Activated T-cell treated with anti-CD3 and anti-CD28 coated beads, Interleukin-2, amount 50 U/mL, for 4 hours (primary cell): ENCODE data around the gene PLIN4. TPM values are rescaled to one million over a fixed set of nuclear protein-coding genes. Genes with fewer than 3 reads are reported as not detected.

ENCODE experiments used
- ATAC-seq, 2 donors: fragments of 200-7000 bp; cut with Tn5 transposase; one replicate each; pipeline ENCODE4 v1.10.0; 2021
- DNase-seq: peaks from one replicate; pipeline ENCODE4 v3.0.0-alpha.2; 2020
- H3K27me3 Mint-ChIP-seq: one replicate; pipeline ENCODE4 v1.8.0; 2021; ENCODE audit warnings: low read depth, mixed read lengths
- H3K36me3 Mint-ChIP-seq: one replicate; pipeline ENCODE4 v1.8.0; 2022; ENCODE audit warnings: mixed read lengths; ENCODE audit not compliant: insufficient read depth
- H3K4me1 Mint-ChIP-seq: one replicate; pipeline ENCODE4 v1.8.0; 2021; ENCODE audit warnings: low read depth, mixed read lengths
- H3K4me3 Mint-ChIP-seq: one replicate; pipeline ENCODE4 v1.8.0; 2021; ENCODE audit warnings: mild to moderate bottlenecking, moderate library complexity, mixed read lengths
- H3K9me3 Mint-ChIP-seq: one replicate; pipeline ENCODE4 v1.8.0; 2021; ENCODE audit warnings: mixed read lengths
- total RNA-seq, 3 donors: library from RNA; stranded (reverse); gene quantifications; one replicate each; pipeline ENCODE4 v1.2.1, GENCODE V29; 2021

The PLIN4 gene
- total RNA-seq, 3 donors from 2014 or later, result 0.03 TPM; not detected in 2

- H3K36me3 Mint-ChIP-seq, result peaks cover 7% of the 10 kb centered on the region
- DNase-seq, result no peak
- no peak for ATAC-seq
- H3K9me3 Mint-ChIP-seq, result no peaks in the 10 kb centered on the region
- no peak overlapping the region for H3K4me3 Mint-ChIP-seq
- no peaks in the 10 kb centered on the region for H3K27me3 Mint-ChIP-seq
- H3K4me1 Mint-ChIP-seq, result no peaks in the 10 kb centered on the region
These were observed 16.6 kb downstream of the PLIN4 start for GRCh38 chr19:4501691-4502090.

DNA sequence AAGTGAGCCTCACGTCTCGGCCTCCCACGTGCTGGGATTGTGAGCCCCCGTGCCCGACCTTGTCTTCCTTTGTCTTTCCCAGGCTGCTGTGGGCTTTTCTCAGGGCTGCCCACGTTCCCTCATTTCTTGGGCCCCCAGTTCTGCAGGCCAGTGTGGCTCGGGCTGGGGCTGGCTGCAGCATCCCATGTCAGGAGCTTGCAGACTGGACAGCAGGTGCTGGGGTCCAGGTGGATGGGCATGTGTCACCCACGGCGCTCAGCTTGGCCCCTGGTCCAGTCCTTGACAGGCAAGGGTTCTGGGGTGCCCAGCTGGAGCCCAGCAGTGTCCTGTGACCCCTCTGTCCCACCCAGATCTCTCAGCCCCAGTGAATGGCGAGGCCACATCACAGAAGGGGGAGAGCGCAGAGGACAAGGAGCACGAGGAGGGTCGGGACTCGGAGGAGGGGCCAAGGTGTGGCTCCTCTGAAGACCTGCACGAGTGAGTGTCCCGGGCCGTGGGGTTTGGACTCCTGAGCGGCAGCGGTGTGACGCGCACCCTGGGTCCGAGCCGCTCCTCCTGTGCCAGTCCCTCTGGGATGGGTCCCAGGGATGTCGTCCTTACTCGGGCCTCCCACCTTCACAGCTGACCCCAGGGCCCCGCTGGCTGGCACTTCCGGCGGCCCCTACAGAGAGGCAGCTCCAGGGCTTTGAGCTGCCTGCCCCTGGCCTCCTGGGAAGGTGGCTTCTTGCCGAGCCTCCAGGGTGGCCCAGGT is 17.3 kb downstream of the PLIN4 start:
- Mint-ChIP-seq H3K4me3 (no peak overlapping the region), H3K36me3 (peaks cover 4% of the 10 kb centered on the region), H3K9me3 (no peaks in the 10 kb centered on the region), H3K27me3 (no peaks in the 10 kb centered on the region), H3K4me1 (no peaks in the 10 kb centered on the region)
- DNase-seq (no peak), ATAC-seq (no peak)

DNA sequence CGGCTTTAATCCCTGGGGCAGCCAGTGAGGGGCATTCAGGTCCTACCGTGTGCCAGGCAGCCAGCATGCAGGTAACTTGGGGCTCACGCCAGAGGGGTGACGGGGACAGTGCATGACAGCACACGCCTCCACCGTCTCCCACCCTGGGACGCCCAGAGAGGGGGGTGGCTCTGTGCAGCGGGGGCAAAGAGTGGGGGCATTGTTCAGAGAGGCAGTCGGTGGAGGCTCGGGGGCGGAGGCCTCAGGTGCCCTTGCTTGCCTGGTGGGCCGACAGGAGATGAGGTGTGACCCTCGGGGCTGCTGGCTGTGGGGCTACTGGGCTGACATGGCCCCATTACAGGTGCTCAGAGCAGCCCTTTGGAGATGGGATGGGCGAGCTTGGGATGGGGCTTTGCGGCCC is 18.4 kb downstream of the PLIN4 start:
- no peaks in the 10 kb centered on the region for H3K4me1 Mint-ChIP-seq
- H3K27me3 Mint-ChIP-seq, result no peaks in the 10 kb centered on the region
- DNase-seq (no peak), ATAC-seq (no peak)
- H3K9me3 Mint-ChIP-seq, result no peaks in the 10 kb centered on the region
- H3K36me3 Mint-ChIP-seq, result peaks cover 4% of the 10 kb centered on the region
- no peak overlapping the region for H3K4me3 Mint-ChIP-seq

GRCh38 chr19:4499318-4499717 is 19.0 kb downstream of the PLIN4 start:
- Mint-ChIP-seq H3K4me3 (no peak overlapping the region), H3K4me1 (no peaks in the 10 kb centered on the region), H3K36me3 (peaks cover 4% of the 10 kb centered on the region), H3K27me3 (no peaks in the 10 kb centered on the region), H3K9me3 (no peaks in the 10 kb centered on the region)
- DNase-seq (no peak), ATAC-seq (no peak)

DNA sequence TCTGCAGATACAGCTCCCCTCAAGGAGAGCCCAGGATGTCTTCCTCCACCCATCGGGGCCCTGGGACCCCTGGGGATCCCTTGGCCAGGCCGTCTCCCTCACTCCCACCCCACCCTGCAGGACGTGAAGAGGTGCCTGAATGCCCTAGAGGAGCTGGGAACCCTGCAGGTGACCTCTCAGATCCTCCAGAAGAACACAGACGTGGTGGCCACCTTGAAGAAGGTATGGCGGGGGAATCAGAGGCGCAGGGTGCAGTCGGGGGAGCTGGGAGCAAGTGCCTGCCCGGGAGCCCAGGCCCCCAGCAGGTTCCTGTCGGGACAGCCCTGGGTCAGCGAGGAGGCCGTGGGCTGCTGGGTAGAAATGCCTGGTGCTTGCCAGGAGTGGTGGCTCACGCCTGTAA is 19.6 kb downstream of the PLIN4 start:
- Mint-ChIP-seq H3K9me3 (no peaks in the 10 kb centered on the region), H3K36me3 (peaks cover 4% of the 10 kb centered on the region), H3K27me3 (no peaks in the 10 kb centered on the region), H3K4me3 (no peak overlapping the region), H3K4me1 (no peaks in the 10 kb centered on the region)
- ATAC-seq (no peak), DNase-seq (no peak)

- H3K4me1 Mint-ChIP-seq, result no peaks in the 10 kb centered on the region
- peaks cover 4% of the 10 kb centered on the region for H3K36me3 Mint-ChIP-seq
- DNase-seq (no peak), ATAC-seq (no peak)
- H3K9me3 Mint-ChIP-seq, result no peaks in the 10 kb centered on the region
- H3K4me3 Mint-ChIP-seq, result no peak overlapping the region
- no peaks in the 10 kb centered on the region for H3K27me3 Mint-ChIP-seq
These were observed 20.4 kb downstream of the PLIN4 start for GRCh38 chr19:4497770-4498389.

DNA sequence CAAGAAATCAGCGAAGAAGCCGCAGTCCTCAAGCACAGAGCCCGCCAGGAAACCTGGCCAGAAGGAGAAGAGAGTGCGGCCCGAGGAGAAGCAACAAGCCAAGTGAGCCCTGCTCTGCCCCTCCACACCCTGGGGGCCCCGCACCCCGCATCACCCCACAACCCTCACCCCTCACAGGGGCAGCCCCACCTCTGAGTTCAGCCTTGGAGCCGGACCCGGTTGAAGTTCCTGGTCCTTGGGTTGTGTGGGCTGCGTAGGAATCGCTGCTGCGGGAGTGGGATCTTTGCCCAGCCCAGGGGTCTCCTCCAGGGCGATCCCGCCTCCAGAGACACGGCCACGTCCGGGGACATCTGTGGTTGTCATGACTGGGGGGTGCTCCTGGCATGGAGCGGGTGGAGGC is 22.0 kb downstream of the PLIN4 start:
- Mint-ChIP-seq H3K9me3 (no peaks in the 10 kb centered on the region), H3K36me3 (peaks cover 4% of the 10 kb centered on the region), H3K27me3 (no peaks in the 10 kb centered on the region), H3K4me1 (no peaks in the 10 kb centered on the region), H3K4me3 (no peak overlapping the region)
- ATAC-seq (no peak), DNase-seq (no peak)

GRCh38 chr19:4495471-4495870 is 22.8 kb downstream of the PLIN4 start:
- no peaks in the 10 kb centered on the region for H3K4me1 Mint-ChIP-seq
- no peaks in the 10 kb centered on the region for H3K9me3 Mint-ChIP-seq
- DNase-seq (no peak), ATAC-seq (no peak)
- H3K36me3 Mint-ChIP-seq, result peaks cover 2% of the 10 kb centered on the region
- H3K4me3 Mint-ChIP-seq, result no peak overlapping the region
- H3K27me3 Mint-ChIP-seq, result no peaks in the 10 kb centered on the region

GRCh38 chr19:4494691-4495064 is 23.6 kb downstream of the PLIN4 start:
- no peak for DNase-seq
- peaks cover 8% of the 10 kb centered on the region for H3K36me3 Mint-ChIP-seq
- H3K4me1 Mint-ChIP-seq, result no peaks in the 10 kb centered on the region
- no peaks in the 10 kb centered on the region for H3K27me3 Mint-ChIP-seq
- no peak for ATAC-seq
- no peaks in the 10 kb centered on the region for H3K9me3 Mint-ChIP-seq
- H3K4me3 Mint-ChIP-seq, result no peak overlapping the region

DNA sequence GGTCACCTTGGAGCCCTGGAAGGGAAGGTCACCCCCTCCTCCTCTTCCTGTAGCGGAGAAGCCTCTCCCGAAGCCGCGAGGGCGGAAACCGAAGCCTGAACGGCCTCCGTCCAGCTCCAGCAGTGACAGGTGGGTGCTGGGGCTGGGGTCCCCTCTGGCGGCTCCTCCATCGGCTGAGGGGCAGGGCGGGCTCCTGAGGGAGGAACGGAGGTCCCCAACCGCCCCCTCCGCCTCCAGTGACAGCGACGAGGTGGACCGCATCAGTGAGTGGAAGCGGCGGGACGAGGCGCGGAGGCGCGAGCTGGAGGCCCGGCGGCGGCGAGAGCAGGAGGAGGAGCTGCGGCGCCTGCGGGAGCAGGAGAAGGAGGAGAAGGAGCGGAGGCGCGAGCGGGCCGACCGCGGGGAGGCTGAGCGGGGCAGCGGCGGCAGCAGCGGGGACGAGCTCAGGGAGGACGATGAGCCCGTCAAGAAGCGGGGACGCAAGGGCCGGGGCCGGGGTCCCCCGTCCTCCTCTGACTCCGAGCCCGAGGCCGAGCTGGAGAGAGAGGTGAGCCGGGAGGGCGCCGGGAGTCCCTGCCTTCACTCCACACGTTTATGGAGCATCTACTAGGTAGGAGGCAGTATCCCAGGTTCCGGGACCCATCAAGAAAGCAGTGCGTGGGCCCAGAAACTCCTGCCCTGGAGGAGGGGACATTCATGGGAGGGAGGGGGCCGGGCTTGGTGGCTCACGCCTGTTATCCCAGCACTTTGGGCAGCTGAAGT is 24.2 kb downstream of the PLIN4 start:
- Mint-ChIP-seq H3K4me3 (no peak overlapping the region), H3K36me3 (peaks cover 8% of the 10 kb centered on the region), H3K4me1 (no peaks in the 10 kb centered on the region), H3K27me3 (no peaks in the 10 kb centered on the region), H3K9me3 (no peaks in the 10 kb centered on the region)
- ATAC-seq (no peak), DNase-seq (no peak)

GRCh38 chr19:4493104-4493928 is 25.0 kb downstream of the PLIN4 start:
- DNase-seq (no peak), ATAC-seq (no peak)
- no peaks in the 10 kb centered on the region for H3K4me1 Mint-ChIP-seq
- peaks cover 11% of the 10 kb centered on the region for H3K36me3 Mint-ChIP-seq
- H3K4me3 Mint-ChIP-seq, result no peak overlapping the region
- no peaks in the 10 kb centered on the region for H3K27me3 Mint-ChIP-seq
- no peaks in the 10 kb centered on the region for H3K9me3 Mint-ChIP-seq

GRCh38 chr19:4492337-4493103 is 25.8 kb downstream of the PLIN4 start:
- H3K4me1 Mint-ChIP-seq, result no peaks in the 10 kb centered on the region
- H3K27me3 Mint-ChIP-seq, result no peaks in the 10 kb centered on the region
- no peak for DNase-seq
- H3K36me3 Mint-ChIP-seq, result peaks cover 12% of the 10 kb centered on the region
- no peak overlapping the region for H3K4me3 Mint-ChIP-seq
- no peak for ATAC-seq
- H3K9me3 Mint-ChIP-seq, result no peaks in the 10 kb centered on the region

GRCh38 chr19:4491446-4491845 is 26.8 kb downstream of the PLIN4 start:
- no peak for ATAC-seq
- Mint-ChIP-seq H3K27me3 (no peaks in the 10 kb centered on the region), H3K36me3 (peaks cover 15% of the 10 kb centered on the region), H3K9me3 (no peaks in the 10 kb centered on the region), H3K4me1 (no peaks in the 10 kb centered on the region), H3K4me3 (no peak overlapping the region)
- DNase-seq, result no peak

GRCh38 chr19:4488496-4488895 is 29.8 kb downstream of the PLIN4 start:
- Mint-ChIP-seq H3K27me3 (no peaks in the 10 kb centered on the region), H3K4me3 (no peak overlapping the region), H3K9me3 (no peaks in the 10 kb centered on the region), H3K4me1 (no peaks in the 10 kb centered on the region), H3K36me3 (peaks cover 19% of the 10 kb centered on the region)
- DNase-seq (no peak), ATAC-seq (no peak)
